HEK293T (cell line): ENCODE data around the gene PLEKHA4.
"Not testable (repeated sequence)": the region's sequence is repeated elsewhere in the genome, so short reads cannot be mapped to it uniquely, and the experiment has no call there.

ENCODE experiments used
- CTCF ChIA-PET: fragments of 350-600 bp; formaldehyde crosslinking; extraction: SDS; loops from one replicate; lab custom pipeline; 2021; ENCODE audit warnings: antibody characterized with exemption, inconsistent platforms; lab: Yijun Ruan, JAX
- POLR2A ChIA-PET: fragments of 350-600 bp; formaldehyde crosslinking; extraction: SDS; loops from one replicate; lab custom pipeline; 2020; ENCODE audit warnings: antibody characterized with exemption, inconsistent platforms; lab: Yijun Ruan, JAX
- DNase-seq: peaks from one replicate; pipeline ENCODE4 v3.0.0; 2012; ENCODE audit warnings: mixed read lengths; ENCODE audit errors: extremely low spot score
- ARNT ChIP-seq: fragments of 450-650 bp; IDR thresholded peaks from 2 replicates; pipeline ENCODE4 v1.6.1; 2017; ENCODE audit warnings: mild to moderate bottlenecking
- BHLHE40 ChIP-seq: fragments of 450-650 bp; IDR thresholded peaks from 2 replicates; pipeline ENCODE4 v1.6.1; 2016; ENCODE audit warnings: mild to moderate bottlenecking, moderate library complexity, borderline replicate concordance
- CTBP1 ChIP-seq: fragments of 450-650 bp; IDR thresholded peaks from 2 replicates; pipeline ENCODE4 v1.6.1; 2016; ENCODE audit warnings: borderline replicate concordance
- ELF4 ChIP-seq: fragments of 450-650 bp; IDR thresholded peaks from 2 replicates; pipeline ENCODE4 v1.6.1; 2017; ENCODE audit warnings: antibody characterized with exemption
- FOXA1 ChIP-seq: fragments of 450-650 bp; IDR thresholded peaks from 2 replicates; pipeline ENCODE4 v1.6.1; 2016; ENCODE audit warnings: mild to moderate bottlenecking
- FOXK2 ChIP-seq: fragments of 450-650 bp; IDR thresholded peaks from 2 replicates; pipeline ENCODE4 v1.6.1; 2016; ENCODE audit warnings: mild to moderate bottlenecking
- FOXM1 ChIP-seq: fragments of 450-650 bp; IDR thresholded peaks from 2 replicates; pipeline ENCODE4 v1.6.1; 2017; ENCODE audit warnings: mild to moderate bottlenecking, borderline replicate concordance
- HDGF ChIP-seq: fragments of 450-650 bp; IDR thresholded peaks from 2 replicates; pipeline ENCODE4 v1.6.1; 2017; ENCODE audit warnings: antibody characterized with exemption, borderline replicate concordance
- L3MBTL2 ChIP-seq: fragments of 450-650 bp; conservative IDR thresholded peaks from 2 replicates; pipeline ENCODE4 v1.6.1; 2016; ENCODE audit warnings: mild to moderate bottlenecking
- LEF1 ChIP-seq: fragments of 450-650 bp; IDR thresholded peaks from 2 replicates; pipeline ENCODE4 v1.6.1; 2017; ENCODE audit warnings: mild to moderate bottlenecking, borderline replicate concordance
- NFRKB ChIP-seq: fragments of 450-650 bp; IDR thresholded peaks from 2 replicates; pipeline ENCODE4 v1.6.1; 2016; ENCODE audit warnings: mild to moderate bottlenecking, moderate library complexity
- PKNOX1 ChIP-seq: fragments of 450-650 bp; IDR thresholded peaks from 2 replicates; pipeline ENCODE4 v1.6.1; 2016
- SP1 ChIP-seq: fragments of 450-650 bp; IDR thresholded peaks from 2 replicates; pipeline ENCODE4 v1.6.1; 2017
- SUZ12 ChIP-seq: fragments of 450-650 bp; IDR thresholded peaks from 2 replicates; pipeline ENCODE4 v1.6.1; 2016; ENCODE audit warnings: mild to moderate bottlenecking
- TARDBP ChIP-seq: fragments of 450-650 bp; IDR thresholded peaks from 2 replicates; pipeline ENCODE4 v1.6.1; 2016
- ZNF384 ChIP-seq: fragments of 450-650 bp; IDR thresholded peaks from 2 replicates; pipeline ENCODE4 v1.6.1; 2016

Gene PLEKHA4

DNA sequence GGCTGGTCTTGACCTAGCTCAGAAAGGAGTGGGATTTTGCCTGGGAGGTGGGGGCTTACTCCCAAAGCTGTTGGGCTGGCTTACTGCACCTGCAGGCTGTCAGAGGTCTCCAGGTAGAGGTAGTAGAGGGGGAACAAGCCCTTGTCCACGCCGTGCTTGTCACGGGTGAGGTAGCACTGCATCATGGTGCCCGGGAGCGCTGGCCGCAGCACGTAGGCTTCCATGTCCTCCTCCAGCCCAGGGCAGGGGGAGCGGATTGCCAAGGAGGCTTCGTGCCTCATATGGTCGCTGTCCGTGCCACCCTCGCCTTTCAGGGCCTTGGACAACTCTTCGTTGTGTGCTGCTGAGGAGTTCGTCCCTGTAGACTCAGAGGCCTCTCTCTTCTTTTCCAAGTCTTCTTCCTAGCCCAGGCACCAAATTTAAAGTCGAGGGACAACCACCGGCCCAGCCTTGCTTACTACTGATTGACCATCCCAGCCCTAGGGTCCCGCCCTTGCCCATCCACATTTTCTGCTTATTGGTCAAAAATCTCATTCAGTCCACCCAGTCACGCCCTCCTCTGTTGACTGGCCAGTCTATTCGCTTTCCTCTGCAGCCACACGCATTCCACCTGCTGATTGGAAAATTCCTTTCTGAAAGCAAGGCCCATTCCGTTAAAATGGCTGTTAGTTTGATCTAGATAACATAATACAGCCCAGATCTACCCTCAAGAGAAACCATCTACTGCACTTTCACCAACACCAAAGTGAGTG is 19.6 kb upstream of the PLEKHA4 start:
- ChIA-PET CTCF (no interaction called here), POLR2A (interaction anchor here (1.2 to 2.9 kb wide), 2 partner anchors 14 to 15 kb away, joined by 3 to 16 read pairs; partner anchors contain the start of gene PPP1R15A)
- DNase-seq: no peak
- TF ChIP-seq PKNOX1: no peak
- no peak for TF ChIP-seq ZNF384
- TF ChIP-seq HDGF: no peak
- TF ChIP-seq FOXA1: no peak
- no peak for TF ChIP-seq ELF4
- TF ChIP-seq TARDBP: no peak
- no peak for TF ChIP-seq FOXK2
- TF ChIP-seq ARNT: no peak
- TF ChIP-seq BHLHE40: no peak
- no peak for TF ChIP-seq SUZ12
- TF ChIP-seq FOXM1: no peak
- TF ChIP-seq SP1: no peak

DNA sequence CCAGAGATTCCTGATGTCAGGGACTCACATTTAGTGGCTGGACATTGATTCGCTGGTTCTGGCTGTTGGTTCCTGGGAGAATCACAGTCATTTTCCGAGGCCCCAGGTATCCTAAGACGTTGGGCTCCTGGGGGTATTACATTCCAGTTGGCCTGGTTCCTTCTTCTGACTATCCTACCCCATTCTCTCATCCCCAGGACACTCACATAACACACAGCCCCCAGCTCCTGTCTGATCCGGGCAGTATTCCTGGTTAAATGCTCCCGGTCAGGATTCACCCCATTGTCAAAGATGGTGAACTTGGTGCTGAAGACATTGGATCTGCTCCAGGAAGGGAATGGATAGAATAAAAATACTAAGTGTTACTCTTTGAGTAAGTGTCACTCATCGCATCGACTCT is 15.3 kb upstream of the PLEKHA4 start:
- DNase-seq: no peak
- POLR2A ChIA-PET: interaction anchor here (1.4 kb wide), 1 partner anchor 12 kb away, joined by 4 read pairs; the partner anchor contains the start of gene PPP1R15A

DNA sequence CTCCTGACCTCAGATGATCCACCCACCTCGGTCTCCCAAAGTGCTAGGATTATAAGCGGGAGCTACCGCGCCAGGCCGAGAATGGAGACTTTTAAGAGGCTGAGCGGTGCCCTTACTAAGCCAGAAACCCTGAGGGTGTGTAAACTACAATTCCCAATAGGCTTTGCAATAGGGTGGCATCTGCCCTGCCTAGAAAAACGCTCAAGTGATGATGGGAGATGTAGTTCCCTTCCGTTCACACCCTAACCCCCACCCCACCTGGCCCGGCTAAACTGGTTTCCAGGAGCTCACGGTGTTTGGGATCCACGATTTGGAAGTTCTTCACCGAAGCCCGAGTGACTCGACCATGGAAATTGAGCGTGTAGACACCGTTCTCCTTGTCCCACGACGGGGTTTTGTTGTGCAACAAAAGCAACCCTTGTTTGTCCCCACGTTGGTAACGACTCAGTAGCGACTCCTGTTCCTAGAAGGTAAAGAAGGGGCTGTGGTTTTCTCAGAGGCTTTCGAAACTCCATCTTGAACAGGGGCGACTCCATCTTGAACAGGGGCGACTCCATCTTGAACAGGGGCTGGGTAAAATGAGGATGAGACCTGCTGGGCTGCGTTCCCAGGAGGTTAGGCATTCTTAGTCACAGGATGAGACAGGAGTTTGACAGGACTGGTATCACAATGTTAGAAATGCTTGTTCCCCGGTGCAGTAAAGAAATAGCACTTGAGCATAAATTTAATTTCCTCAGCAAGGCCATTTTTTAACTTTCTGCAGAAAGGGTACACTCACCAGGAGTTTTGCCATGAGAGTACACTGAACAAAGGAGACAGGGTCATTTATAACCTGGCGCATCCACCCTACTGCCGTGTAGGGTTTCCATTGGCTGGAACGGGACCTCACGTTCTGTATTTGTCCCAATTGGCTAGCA is 13.6 kb upstream of the PLEKHA4 start:
- POLR2A ChIA-PET: interaction anchor here (1.7 kb wide), 1 partner anchor 10 kb away, joined by 8 read pairs; the partner anchor contains the start of gene PPP1R15A
- CTCF ChIA-PET: no interaction called here
- peak; percentile 61 for DNase-seq
- peak; percentile 55 for TF ChIP-seq L3MBTL2
- no peak for TF ChIP-seq FOXK2
- no peak for TF ChIP-seq NFRKB
- TF ChIP-seq SUZ12: no peak; the same call in none of the 2 replicates
- 0 out of 2 replicates have a peak, but pooled peaks have one; percentile 27 for TF ChIP-seq ELF4

More for the DNA sequence above, 15.3 kb upstream of the PLEKHA4 start:
- no peak for TF ChIP-seq LEF1
- TF ChIP-seq FOXM1: no peak
- no peak for TF ChIP-seq CTBP1
- no peak for TF ChIP-seq NFRKB
- CTCF ChIA-PET: interaction anchor here (0.6 kb wide), 1 partner anchor 37 kb away, joined by 3 read pairs; no protein-coding TSS in a partner anchor

- POLR2A ChIA-PET: interaction anchor here (0.6 to 0.8 kb wide), 2 partner anchors 71 to 84 kb away, joined by 3 read pairs; no protein-coding TSS in a partner anchor
- CTCF ChIA-PET: interaction anchor here (0.5 kb wide), 1 partner anchor 27 kb away, joined by 5 read pairs; no protein-coding TSS in a partner anchor
- not testable (repeated sequence) for DNase-seq
Measured at GRCh38 chr19:48879696-48880095, 11.3 kb upstream of the PLEKHA4 start.

DNA sequence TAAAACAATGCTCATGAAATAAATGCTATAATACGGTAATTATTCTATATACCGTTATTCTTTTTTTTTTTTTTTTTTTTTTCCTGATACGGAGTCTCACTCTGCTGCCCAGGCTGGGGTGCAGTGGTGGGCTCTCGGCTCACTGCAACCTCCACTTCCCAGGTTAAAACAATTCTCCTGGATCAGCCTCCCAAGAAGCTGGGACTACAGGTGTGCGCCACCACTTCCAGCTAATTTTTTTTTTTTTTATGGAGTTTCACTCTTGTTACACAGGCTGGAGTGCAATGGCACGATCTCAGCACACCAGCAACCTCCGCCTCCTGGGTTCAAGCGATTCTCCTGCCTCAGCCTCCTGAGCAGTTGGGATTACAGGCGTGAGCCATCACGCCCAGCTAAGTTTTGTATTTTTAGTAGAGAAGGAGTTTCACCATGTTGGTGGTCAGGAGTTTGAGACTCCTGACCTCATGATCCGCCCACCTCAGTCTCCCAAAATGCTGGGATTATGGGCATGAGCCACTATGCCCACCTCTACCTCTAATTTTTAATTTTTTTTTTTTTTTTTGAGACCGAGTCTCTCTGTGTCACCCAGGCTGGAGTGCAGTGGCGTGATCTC is 10.7 kb upstream of the PLEKHA4 start:
- ChIA-PET POLR2A (interaction anchor here (0.6 to 0.8 kb wide), 2 partner anchors 72 to 85 kb away, joined by 3 read pairs; no protein-coding TSS in a partner anchor), CTCF (no interaction called here)
- DNase-seq: no peak
- TF ChIP-seq FOXM1: no peak
- no peak for TF ChIP-seq LEF1
- TF ChIP-seq BHLHE40: no peak
- no peak for TF ChIP-seq ARNT
- no peak for TF ChIP-seq SUZ12
- TF ChIP-seq HDGF: no peak
- TF ChIP-seq FOXK2: no peak
- TF ChIP-seq PKNOX1: no peak
- TF ChIP-seq L3MBTL2: no peak
- TF ChIP-seq TARDBP: no peak

- CTCF ChIA-PET: no interaction called here
- POLR2A ChIA-PET: interaction anchor here (0.8 to 1.2 kb wide), 2 partner anchors 36 to 86 kb away, joined by 3 read pairs; no protein-coding TSS in a partner anchor
- no peak for DNase-seq
- no peak for TF ChIP-seq FOXM1
- no peak for TF ChIP-seq FOXK2
Measured at GRCh38 chr19:48878196-48879024, 10.0 kb upstream of the PLEKHA4 start.
